Measurements from ENCODE around the gene BBS1. TPM values are rescaled to one million over a fixed set of nuclear protein-coding genes. Genes with fewer than 3 reads are reported as not detected.
"Not testable (repeated sequence)": the region's sequence is repeated elsewhere in the genome, so short reads cannot be mapped to it uniquely, and the experiment has no call there.

BBS1 gene
- polyA plus RNA-seq, 1 of the 3 experiments (the other 2 are of a cell fraction): 24.8 TPM

GRCh38 chr11:66581261-66581660 is 70.8 kb downstream of the BBS1 start:
- Histone ChIP-seq H4K20me1 (ENCODE audit: insufficient read depth) (no peaks in the 10 kb centered on the region), H3K4me3 (ENCODE audit: low read depth in 2 of 2, low read length in 1 of 2) (no peak overlapping the region), H3K79me2 (ENCODE audit: insufficient read depth) (no peaks in the 10 kb centered on the region), H2AFZ (ENCODE audit: low read depth) (no peak overlapping the region), H3K27ac (ENCODE audit: low read depth in 2 of 2, low read length in 1 of 2) (no peak overlapping the region), H3K9me2 (no peaks in the 10 kb centered on the region), H3K27me3 (ENCODE audit: insufficient read depth) (no peaks in the 10 kb centered on the region), H3F3A (replicated peaks; ENCODE audit: insufficient read depth) (no peaks in the 10 kb centered on the region), H3K4me1 (ENCODE audit: control insufficient read depth in 1 of 2, insufficient read depth in 2 of 2, low read depth in 1 of 2, low read length in 1 of 2) (peaks cover 0 to 2% of the 10 kb centered on the region in 2 experiments; a peak in 1 of 4 replicates), H3K9me3 (no peaks in the 10 kb centered on the region), H3K9ac (no peak overlapping the region), H3K4me2 (no peak overlapping the region), H3K36me3 (replicated peaks in 1 of 2; ENCODE audit: control insufficient read depth in 1 of 2, insufficient read depth in 2 of 2, low read length in 1 of 2) (no peaks in the 10 kb centered on the region)
- no peak for DNase-seq
- TF ChIP-seq PBX3 (IDR thresholded peaks at IDR 0.05) (no peak), JUND (IDR thresholded peaks at IDR 0.05) (no peak), POLR2AphosphoS5 (IDR thresholded peaks at IDR 0.05; ENCODE audit: low read depth, low read length) (no peak), CTCF (IDR thresholded peaks at IDR 0.05) (no peak), ZBTB33 (IDR thresholded peaks at IDR 0.05; ENCODE audit: borderline replicate concordance, low read depth) (no peak)
- ChIA-PET POLR2A (interaction anchor here (4.3 kb wide), 1 partner anchor 97 kb away, joined by 21 read pairs; the partner anchor contains the start of gene RBM4B), CTCF (interaction anchor here (1.2 to 5.1 kb wide), 7 partner anchors 8 to 253 kb away, joined by 3 to 30 read pairs (median 4); partner anchors contain the start of genes CCDC87, CCS and RBM4B)
- 75% methylated on average over 3 of the region's 3 CpGs for WGBS (ENCODE audit: low lambda C conversion rate)

GRCh38 chr11:66582565-66583147 is 72.2 kb downstream of the BBS1 start:
- WGBS (ENCODE audit: low lambda C conversion rate): 50% methylated on average over 3 of the region's 3 CpGs
- H3F3A ChIP-seq (replicated peaks; ENCODE audit: insufficient read depth); H3K4me3 ChIP-seq (ENCODE audit: low read depth in 2 of 2, low read length in 1 of 2); H3K79me2 ChIP-seq (ENCODE audit: insufficient read depth); H4K20me1 ChIP-seq (ENCODE audit: insufficient read depth); H3K4me2 ChIP-seq; POLR2A ChIA-PET; H3K9me3 ChIP-seq; H3K27ac ChIP-seq (ENCODE audit: low read depth in 2 of 2, low read length in 1 of 2); DNase-seq; H2AFZ ChIP-seq (ENCODE audit: low read depth); H3K36me3 ChIP-seq (replicated peaks in 1 of 2; ENCODE audit: control insufficient read depth in 1 of 2, insufficient read depth in 2 of 2, low read length in 1 of 2); H3K9ac ChIP-seq; H3K27me3 ChIP-seq (ENCODE audit: insufficient read depth); H3K4me1 ChIP-seq (ENCODE audit: control insufficient read depth in 1 of 2, insufficient read depth in 2 of 2, low read depth in 1 of 2, low read length in 1 of 2); H3K9me2 ChIP-seq: not testable (repeated sequence)
- CTCF ChIA-PET: interaction anchor here (5.1 kb wide), 1 partner anchor 95 kb away, joined by 30 read pairs; the partner anchor contains the start of gene RBM4B

Other genes starting within 250 kb of the BBS1 start
- 204 and 208 TPM in 2 replicates for gene RAB1B, start 242.0 kb upstream of the BBS1 start, polyA plus RNA-seq (2012; rRNA removed)
- 7.4 and 11.8 TPM in 2 replicates for gene CNIH2, start 232.5 kb upstream of the BBS1 start, polyA plus RNA-seq (2012; rRNA removed)
- 115 and 123 TPM in 2 replicates for gene YIF1A, start 221.5 kb upstream of the BBS1 start, polyA plus RNA-seq (2012; rRNA removed)
- gene TMEM151A, start 218.7 kb upstream of the BBS1 start, polyA plus RNA-seq (2012; rRNA removed): 0.29 and 0.35 TPM in 2 replicates
- gene CD248, start 193.6 kb upstream of the BBS1 start, polyA plus RNA-seq (2012; rRNA removed): 2.6 and 7.7 TPM in 2 replicates
- 13.0 and 16.9 TPM in 2 replicates for gene RIN1, start 174.2 kb upstream of the BBS1 start, polyA plus RNA-seq (2012; rRNA removed)
- gene BRMS1, start 165.5 kb upstream of the BBS1 start, polyA plus RNA-seq (2012; rRNA removed): 70.0 and 76.5 TPM in 2 replicates
- gene B4GAT1, start 163.0 kb upstream of the BBS1 start, polyA plus RNA-seq (2012; rRNA removed): 26.4 TPM in 2 replicates
- gene SLC29A2, start 138.9 kb upstream of the BBS1 start, polyA plus RNA-seq (2012; rRNA removed): 3.2 and 3.7 TPM in 2 replicates
- 0.03 and 0.08 TPM in 2 replicates for gene NPAS4, start 89.6 kb upstream of the BBS1 start, polyA plus RNA-seq (2012; rRNA removed)
- gene MRPL11, start 71.8 kb upstream of the BBS1 start, polyA plus RNA-seq (2012; rRNA removed): 33.9 and 45.6 TPM in 2 replicates
- 6.5 and 7.0 TPM in 2 replicates for gene PELI3, start 43.7 kb upstream of the BBS1 start, polyA plus RNA-seq (2012; rRNA removed)
- gene DPP3, start 30.2 kb upstream of the BBS1 start, polyA plus RNA-seq (2012; rRNA removed): 62.1 and 70.6 TPM in 2 replicates
- 12.6 and 13.1 TPM in 2 replicates for gene ZDHHC24, start 35.4 kb downstream of the BBS1 start, polyA plus RNA-seq (2012; rRNA removed)
- 0.02 and 0.03 TPM in 2 replicates for gene ACTN3, start 36.3 kb downstream of the BBS1 start, polyA plus RNA-seq (2012; rRNA removed)
- 57.2 and 60.1 TPM in 2 replicates for gene CTSF, start 58.0 kb downstream of the BBS1 start, polyA plus RNA-seq (2012; rRNA removed)
- 0.06 and 0.21 TPM in 2 replicates for gene CCDC87, start 82.4 kb downstream of the BBS1 start, polyA plus RNA-seq (2012; rRNA removed)
- gene CCS, start 82.5 kb downstream of the BBS1 start, polyA plus RNA-seq (2012; rRNA removed): 54.7 and 56.1 TPM in 2 replicates
- 17.6 and 19.8 TPM in 2 replicates for gene RBM14, start 106.0 kb downstream of the BBS1 start, polyA plus RNA-seq (2012; rRNA removed)
- 202 and 222 TPM in 2 replicates for gene RBM4, start 128.1 kb downstream of the BBS1 start, polyA plus RNA-seq (2012; rRNA removed)
- 31.1 and 43.3 TPM in 2 replicates for gene RBM4B, start 167.3 kb downstream of the BBS1 start, polyA plus RNA-seq (2012; rRNA removed)
- 16.2 and 19.7 TPM in 2 replicates for gene SPTBN2, start 218.6 kb downstream of the BBS1 start, polyA plus RNA-seq (2012; rRNA removed)

Measured in SK-N-SH (cell line).